Motor neuron (in vitro differentiated cells): ENCODE results near the gene ZDHHC19. TPM values are rescaled to one million over a fixed set of nuclear protein-coding genes. Genes with fewer than 3 reads are reported as not detected.
"Not testable (repeated sequence)": the region's sequence is repeated elsewhere in the genome, so short reads cannot be mapped to it uniquely, and the experiment has no call there.

Experiments used
- ATAC-seq, 8 experiments: fragments of 200-7000 bp; cut with Tn5 transposase; replicated peaks in 6 of 8; 2 replicates each; pipeline ENCODE4 v1.8.0; 2021; ENCODE audit warnings: mild to moderate bottlenecking in 8 of 8, moderate library complexity in 8 of 8
- H3K27ac ChIP-seq, 2 donors: fragments of 250-450 bp; sonication (Bioruptor Pico); 2 replicates each; pipeline ENCODE4 v1.9.0; 2021; ENCODE audit warnings: antibody characterized with exemption in 2 of 2, mild to moderate bottlenecking in 2 of 2, moderate library complexity in 1 of 2
- H3K4me1 ChIP-seq, 2 donors: fragments of 250-450 bp; sonication (Bioruptor Pico); replicated peaks in 1 of 2; 2 replicates each; pipeline ENCODE4 v1.6.1; 2021; ENCODE audit warnings: antibody characterized with exemption in 2 of 2, mild to moderate bottlenecking in 2 of 2, moderate library complexity in 1 of 2
- H3K4me3 ChIP-seq, 5 donors: fragments of 250-450 bp; sonication (Bioruptor Pico); 2 replicates each; pipeline ENCODE4 v1.9.0; 2021; ENCODE audit warnings: antibody characterized with exemption in 5 of 5, mild to moderate bottlenecking in 5 of 5, moderate library complexity in 4 of 5
- WGBS, 10 experiments: fragments of 450-650 bp; shearing (Covaris generic); methylation state at CpG; one replicate each; pipeline ENCODE4 v1.0.0; 2022; 5-methylcytosine and 5-hydroxymethylcytosine counted together
- in situ Hi-C, 9 experiments: fragments of 400-800 bp; cut with MboI; loops; one replicate each; pipeline ENCODE4 v1.15.0; 2021; ENCODE audit warnings: low sequenced_read_pairs in 9 of 9, low pct_unique_long_range_greater_than_20kb in 2 of 9; ENCODE audit not compliant: unreplicated experiment in 9 of 9
- total RNA-seq, 8 experiments: library from RNA; unstranded; fragments of 300-600 nt; gene quantifications; 2 replicates each; pipeline versions ENCODE4 v1.2.3 to v1.2.4, GENCODE V29; 2022

ZDHHC19 gene
- total RNA-seq, 8 experiments from 2014 or later = 0.33 to 0.83 (median 0.71) TPM; not detected in 5

DNA sequence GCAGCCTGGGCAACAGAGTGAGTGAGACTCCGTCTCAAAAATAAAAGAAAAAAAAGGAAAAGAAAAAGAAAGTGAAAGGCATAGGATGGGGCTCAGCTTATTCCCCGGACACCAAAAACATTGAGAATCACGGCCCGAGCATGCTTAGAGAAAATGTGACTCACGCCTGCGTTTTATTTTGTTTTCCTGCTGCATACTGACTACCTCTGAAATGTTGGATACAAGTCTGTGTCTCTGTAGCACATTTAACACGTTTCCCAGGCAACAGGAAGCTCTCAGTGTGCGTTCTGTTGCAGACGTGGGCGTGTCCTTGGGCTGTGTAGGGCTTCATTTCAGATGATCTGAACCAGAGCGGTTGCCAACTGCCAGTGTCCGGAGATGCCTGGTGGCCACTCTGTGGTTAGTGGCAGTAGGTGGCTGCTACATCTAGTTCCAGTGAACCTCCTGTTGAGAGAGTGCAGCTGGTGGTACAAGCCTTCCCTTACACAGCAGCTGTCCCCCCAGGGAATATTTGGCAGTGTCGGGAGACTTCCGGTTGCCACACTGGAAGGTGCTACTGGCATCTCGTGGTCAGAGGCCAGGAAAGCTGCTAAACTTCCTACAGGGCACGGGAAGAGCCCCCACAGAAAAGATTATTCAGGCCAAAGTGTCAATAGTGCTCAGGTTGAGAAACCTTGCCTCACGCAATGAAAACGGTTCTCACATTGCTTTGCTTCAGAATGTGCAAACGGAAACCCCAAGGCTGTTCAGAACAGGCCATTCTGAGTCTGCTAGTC is 8.2 kb upstream of the ZDHHC19 start:
- peaks cover 10 to 13% of the 10 kb centered on the region in 2 donors for H3K4me1 ChIP-seq
- ATAC-seq = peak; percentile 90 to 98 (median 94)
- in situ Hi-C loops = no loop called here
- no peak overlapping the region for H3K4me3 ChIP-seq
- no peak overlapping the region for H3K27ac ChIP-seq
- 0 to 90% (median 40%) methylated on average over 1 to 10 of the region's 19 CpGs for WGBS, 10 experiments

DNA sequence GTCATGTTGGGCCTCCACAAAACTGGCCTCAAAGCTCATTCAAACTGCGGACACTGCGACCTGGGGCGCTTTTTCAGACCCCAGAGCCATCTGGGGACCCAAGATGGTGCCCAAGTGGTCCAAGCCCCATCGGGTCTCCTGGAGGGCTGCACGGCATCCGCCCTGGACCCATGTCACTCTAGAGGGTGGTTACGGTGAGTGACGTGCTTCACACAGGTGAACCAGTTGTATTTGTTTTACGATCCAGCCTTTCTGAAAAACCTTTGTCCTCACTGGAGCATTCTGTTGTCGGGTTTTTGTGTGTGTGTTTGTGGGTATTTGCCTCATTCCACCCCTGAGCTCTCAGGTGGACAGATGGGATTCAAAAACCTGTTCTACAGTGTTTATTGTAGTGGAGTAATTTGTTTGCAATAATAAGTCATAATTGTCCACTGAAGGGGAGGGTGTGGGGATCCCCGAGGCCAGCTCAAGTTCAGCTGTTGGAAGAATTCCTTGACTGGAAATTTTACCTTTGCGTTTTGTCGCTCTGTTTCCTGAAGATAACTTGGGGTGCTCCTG is 7.0 kb upstream of the ZDHHC19 start:
- ATAC-seq = no peak
- H3K4me3 ChIP-seq = no peak overlapping the region
- H3K27ac ChIP-seq = no peak overlapping the region
- WGBS, 10 experiments = 56 to 97% (median 79%) methylated on average over 2 to 6 of the region's 13 CpGs; no CpG with 5 or more reads in 2 of the 10 experiments
- H3K4me1 ChIP-seq = peaks cover 12 to 13% of the 10 kb centered on the region in 2 donors
- in situ Hi-C loops = no loop called here

- ATAC-seq = no peak
- no peak overlapping the region for H3K4me3 ChIP-seq
- H3K27ac ChIP-seq = no peak overlapping the region
- in situ Hi-C loops = no loop called here
- 60 to 100% (median 89%) methylated on average over 2 to 11 of the region's 12 CpGs for WGBS, 10 experiments
- H3K4me1 ChIP-seq = peaks cover 12 to 13% of the 10 kb centered on the region in 2 donors
Measured at GRCh38 chr3:196217307-196218154, 6.3 kb upstream of the ZDHHC19 start.

DNA sequence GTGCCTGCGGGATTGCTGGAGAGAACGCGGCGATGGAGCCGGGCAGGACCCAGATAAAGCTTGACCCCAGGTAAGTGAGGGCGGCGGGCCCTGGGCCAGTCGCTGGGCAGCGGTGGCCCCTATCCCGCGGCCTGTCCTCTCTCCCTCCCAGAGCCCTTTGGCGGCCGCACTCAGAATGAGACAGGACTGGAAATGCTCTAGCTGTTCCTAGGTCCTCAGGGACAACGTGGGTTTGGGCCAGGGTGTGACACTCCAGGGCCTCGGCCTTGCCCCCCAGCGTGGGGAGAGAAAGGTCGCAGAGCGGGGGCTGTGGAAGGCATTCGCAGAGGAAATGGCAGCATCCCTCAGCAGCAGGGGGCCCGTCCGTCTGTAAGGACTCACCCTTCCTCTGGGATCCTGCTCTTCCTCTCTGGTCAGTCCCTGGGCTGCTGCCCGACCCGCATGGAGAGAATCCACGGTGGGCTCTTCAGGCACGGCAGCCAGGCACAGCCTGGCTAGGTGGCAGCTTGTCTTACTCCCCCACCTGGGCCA is 5.5 kb upstream of the ZDHHC19 start:
- H3K27ac ChIP-seq = no peak overlapping the region
- H3K4me3 ChIP-seq = no peak overlapping the region
- in situ Hi-C loops = no loop called here
- WGBS, 10 experiments = 66% methylated on average over 3 of the region's 25 CpGs; no CpG with 5 or more reads in 9 of the 10 experiments
- no peak for ATAC-seq
- H3K4me1 ChIP-seq = peaks cover 12 to 13% of the 10 kb centered on the region in 2 donors

GRCh38 chr3:196216089-196216564 is 4.9 kb upstream of the ZDHHC19 start, which contains the start of gene SLC51A:
TSS of gene SLC51A (plus strand) at chr3:196216534. CDS start at chr3:196216713, 179 bp downstream.
- no peak within 1 kb of the TSS for H3K27ac ChIP-seq
- no peak within 1 kb of the TSS for H3K4me3 ChIP-seq
- in situ Hi-C loops = no loop called here
- no peak for ATAC-seq
- peaks cover 12 to 13% of the 10 kb centered on the region in 2 donors for H3K4me1 ChIP-seq
- WGBS, 10 experiments = 76% methylated on average over 4 of the region's 15 CpGs; no CpG with 5 or more reads in 9 of the 10 experiments

DNA sequence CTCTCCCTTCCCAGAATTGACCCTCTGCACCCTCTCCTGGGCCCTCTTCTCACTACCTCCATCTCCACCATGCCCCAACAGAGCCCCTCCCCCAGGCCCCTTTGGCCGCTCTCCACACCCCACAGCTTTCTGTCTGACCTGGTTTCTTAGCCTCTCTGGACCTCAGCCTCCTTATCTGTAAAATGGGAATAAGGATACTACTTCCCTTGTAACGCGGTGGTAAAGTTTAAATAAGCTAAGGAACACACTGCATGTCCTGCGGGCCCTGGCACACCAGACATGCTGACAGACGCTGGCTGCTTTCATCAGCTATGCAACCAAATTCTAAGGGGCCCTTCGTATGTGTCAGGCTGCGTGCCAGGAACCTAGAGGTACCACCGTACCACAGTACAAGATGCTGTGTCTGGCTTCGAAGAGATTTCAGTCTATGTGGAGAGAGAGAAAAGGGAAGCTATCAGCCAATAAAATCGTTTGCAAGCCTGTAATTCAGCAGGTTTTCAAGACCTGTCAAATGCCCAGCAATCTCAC is 4.4 kb upstream of the ZDHHC19 start:
- no peak for ATAC-seq
- H3K4me1 ChIP-seq = peaks cover 12 to 13% of the 10 kb centered on the region in 2 donors
- WGBS, 10 experiments = 33 to 100% (median 79%) methylated on average over 1 to 5 of the region's 10 CpGs; no CpG with 5 or more reads in 2 of the 10 experiments
- H3K27ac ChIP-seq = no peak overlapping the region
- in situ Hi-C loops = no loop called here
- H3K4me3 ChIP-seq = no peak overlapping the region

- H3K27ac ChIP-seq = no peak overlapping the region
- ATAC-seq = no peak
- H3K4me3 ChIP-seq = no peak overlapping the region
- H3K4me1 ChIP-seq = peaks cover 12% of the 10 kb centered on the region in 2 donors
- in situ Hi-C loops = no loop called here
- WGBS, 10 experiments = 20 to 80% (median 50%) methylated on average over 2 to 5 of the region's 16 CpGs; no CpG with 5 or more reads in 5 of the 10 experiments
Measured at GRCh38 chr3:196214783-196215441, 3.7 kb upstream of the ZDHHC19 start.

DNA sequence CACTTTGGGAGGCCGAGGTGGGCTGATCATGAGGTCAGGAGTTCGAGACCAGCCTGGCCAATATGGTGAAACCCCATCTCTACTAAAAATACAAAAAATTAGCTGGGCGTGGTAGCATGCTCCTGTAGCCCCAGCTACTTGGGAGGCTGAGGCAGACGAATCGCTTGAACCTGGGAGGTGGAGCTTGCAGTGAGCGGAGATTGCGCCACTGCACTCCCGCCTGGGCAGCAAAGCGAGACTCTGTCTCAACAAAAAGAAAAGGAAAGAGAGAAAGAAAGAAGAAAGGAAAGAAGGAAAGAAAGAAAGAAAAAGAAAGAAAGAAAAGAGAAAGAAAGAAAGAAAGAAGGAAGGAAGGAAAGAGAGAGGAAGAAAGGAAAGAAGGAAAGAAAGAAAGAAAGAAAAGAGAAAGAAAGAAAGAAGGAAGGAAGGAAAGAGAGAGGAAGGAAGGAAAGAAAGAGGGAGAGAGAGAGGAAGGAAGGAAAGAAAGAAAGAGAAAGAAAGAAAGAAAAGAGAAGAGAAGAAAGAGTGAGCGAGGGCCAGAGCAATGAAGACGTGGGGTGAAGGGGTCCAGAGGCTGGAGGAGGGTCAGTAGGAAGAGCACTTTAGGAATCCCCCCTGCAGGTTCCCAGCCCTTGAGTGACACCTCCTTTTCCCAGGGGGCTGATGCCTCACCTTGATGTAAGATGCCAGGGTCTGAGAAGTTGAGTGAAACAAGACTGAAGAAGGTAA is 1.1 kb downstream of the ZDHHC19 start:
- H3K4me1 ChIP-seq, ATAC-seq, H3K27ac ChIP-seq, H3K4me3 ChIP-seq, in situ Hi-C loops: not testable (repeated sequence)
- WGBS, 10 experiments = 64 to 89% (median 84%) methylated on average over 2 to 10 of the region's 11 CpGs; no CpG with 5 or more reads in 2 of the 10 experiments

- Histone ChIP-seq H3K27ac (no peak overlapping the region), H3K4me3 (no peak overlapping the region), H3K4me1 (peaks cover 0 to 2% of the 10 kb centered on the region in 2 donors)
- 74 to 100% (median 85%) methylated on average over 3 to 7 of the region's 24 CpGs; no CpG with 5 or more reads in 6 of the 10 experiments for WGBS, 10 experiments
- in situ Hi-C loops = no loop called here
- peak in 1 of 8 experiments; percentile 9 for ATAC-seq
Measured at GRCh38 chr3:196208942-196209695, 2.1 kb downstream of the ZDHHC19 start.

- in situ Hi-C loops = no loop called here
- 11 to 100% (median 42%) methylated on average over 2 to 7 of the region's 49 CpGs; no CpG with 5 or more reads in 5 of the 10 experiments for WGBS, 10 experiments
- ATAC-seq = peak in 6 of 8 experiments; percentile 36 to 70 (median 47)
- peak overlapping the region; percentile 18 to 47 (median 36) for H3K4me3 ChIP-seq
- H3K4me1 ChIP-seq = no peaks in the 10 kb centered on the region
- H3K27ac ChIP-seq = no peak overlapping the region
Measured at GRCh38 chr3:196207833-196208607, 3.2 kb downstream of the ZDHHC19 start.
